ENCODE data around the gene KIR3DL2.
A peak's percentile ranks its signal among the peaks of the same experiment; 100 is the strongest.
"Not testable (repeated sequence)": the region's sequence is repeated elsewhere in the genome, so short reads cannot be mapped to it uniquely, and the experiment has no call there.

The KIR3DL2 gene

DNA sequence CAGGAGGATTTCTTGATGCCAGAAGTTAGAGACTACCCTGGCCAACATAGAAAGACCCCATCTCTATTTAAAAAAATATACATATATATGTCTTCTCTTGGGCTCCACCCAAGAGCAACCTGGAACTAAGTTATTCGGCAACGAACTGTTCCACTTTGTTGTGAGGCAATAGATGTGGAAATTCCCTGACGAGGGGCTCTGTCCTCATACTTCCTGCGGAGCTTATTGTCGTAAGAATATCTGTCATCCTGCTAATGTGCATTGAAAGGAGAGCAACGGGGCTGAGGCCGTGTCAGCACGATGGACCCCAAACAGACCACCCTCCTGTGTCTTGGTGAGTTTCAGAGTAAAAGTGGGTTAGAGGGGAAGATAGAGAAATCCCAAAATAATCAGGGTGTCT lies 23.7 kb downstream of the KIR3DL2 start, which contains the start of gene FCAR:
TSS of gene FCAR (plus strand) at position 246 of the 400 bp plus-strand sequence. CDS start at position 301, 55 bp downstream.
- DNase-seq: no peak

DNA sequence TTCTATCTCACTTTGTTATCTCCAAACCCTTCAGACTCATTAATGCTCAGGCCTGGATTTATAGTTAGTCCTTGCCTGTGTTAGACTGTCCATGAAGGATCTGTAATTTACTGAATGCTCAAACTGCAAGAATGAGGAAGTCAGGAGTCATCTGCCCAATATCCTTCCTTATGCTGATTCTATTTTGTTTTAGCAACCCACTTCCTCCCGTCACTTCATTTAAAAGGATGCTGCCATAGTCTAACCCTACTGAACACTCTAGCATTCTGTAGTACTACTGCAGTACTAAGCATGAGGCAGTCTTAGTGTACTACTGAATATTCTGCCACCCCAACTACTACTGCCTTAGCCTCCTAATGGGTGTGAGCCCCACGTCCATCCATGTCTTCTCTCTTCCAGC lies 25.3 kb downstream of the KIR3DL2 start:
- DNase-seq: no peak

DNA sequence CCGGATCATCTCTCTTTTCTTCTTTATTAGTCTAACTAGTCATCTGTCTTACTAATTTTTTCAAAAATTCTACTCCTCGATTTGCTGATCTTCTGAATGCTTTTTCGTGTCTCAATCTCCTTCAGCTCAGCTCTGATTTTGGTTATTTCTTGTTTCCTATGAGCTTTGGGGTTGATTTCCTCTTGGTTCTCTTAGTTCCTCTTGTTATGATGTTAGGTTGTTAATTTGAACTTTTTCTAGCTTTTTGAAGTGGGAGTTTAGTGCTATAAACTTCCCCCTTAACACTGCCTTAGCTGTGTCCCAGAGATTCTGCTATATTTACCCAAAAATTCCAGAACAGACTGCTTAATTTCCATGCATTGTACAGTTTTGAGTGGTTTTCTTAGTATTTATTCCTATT lies 27.2 kb downstream of the KIR3DL2 start:
- DNase-seq: no peak

DNA sequence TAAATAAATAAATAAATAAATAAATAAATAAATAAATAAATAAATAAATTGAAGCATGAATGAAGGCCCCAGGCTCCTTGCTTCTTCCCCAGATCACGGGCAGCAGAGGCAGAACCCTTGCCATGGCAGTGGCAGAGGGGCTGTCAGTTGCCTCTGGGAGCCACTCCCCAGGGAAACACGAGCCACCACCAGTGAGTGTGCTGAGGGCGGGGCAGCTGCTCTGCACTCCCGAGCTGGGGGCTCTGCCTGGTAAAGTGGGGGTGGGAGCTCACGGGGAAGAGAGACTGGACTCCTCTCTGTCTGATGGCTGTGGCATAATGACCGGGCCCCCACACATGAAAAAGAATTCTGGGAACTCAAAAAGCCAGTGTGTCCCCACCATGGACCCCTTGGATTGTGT lies 31.6 kb downstream of the KIR3DL2 start:
- DNase-seq: no peak

DNA sequence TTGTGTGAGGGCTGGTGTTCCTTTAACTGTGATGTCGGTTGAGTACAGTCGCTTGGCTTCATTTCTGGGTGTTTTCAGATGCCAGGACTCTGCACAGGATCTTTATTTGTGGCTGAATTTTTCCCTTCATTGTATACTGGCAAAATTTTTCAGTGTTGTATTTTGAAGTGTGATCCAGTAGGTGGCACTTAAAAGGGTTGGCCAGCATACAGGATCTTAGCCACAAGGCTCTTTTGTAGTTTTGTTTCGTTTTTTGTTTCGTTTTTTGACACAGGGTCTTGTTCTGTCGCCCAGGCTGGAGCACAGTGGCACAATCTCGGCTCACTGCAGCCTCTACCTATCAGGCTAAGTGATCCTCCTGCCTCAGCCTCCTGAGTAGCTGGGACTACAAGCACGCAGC lies 32.5 kb downstream of the KIR3DL2 start:
- no peak for DNase-seq

DNA sequence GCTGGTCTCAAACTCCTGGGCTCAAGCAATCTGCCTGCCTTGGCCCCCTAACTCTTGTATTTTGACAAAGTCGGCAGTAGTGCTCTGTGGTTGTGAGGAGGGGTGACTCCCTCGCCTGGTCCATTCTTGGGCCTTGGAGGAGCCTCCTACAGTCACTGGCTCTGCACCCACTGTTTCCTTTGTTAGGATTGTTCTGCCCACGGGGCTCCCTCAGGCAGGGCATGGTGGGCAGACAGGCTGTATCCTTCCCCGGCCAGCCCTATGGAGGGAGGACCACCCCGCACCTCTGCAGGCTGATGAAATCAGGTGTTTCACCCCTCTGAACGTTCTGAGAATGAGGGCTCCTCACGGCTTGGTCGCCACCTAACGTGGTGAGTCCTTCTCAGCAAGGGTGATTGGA lies 33.0 kb downstream of the KIR3DL2 start:
- no peak for DNase-seq

DNA sequence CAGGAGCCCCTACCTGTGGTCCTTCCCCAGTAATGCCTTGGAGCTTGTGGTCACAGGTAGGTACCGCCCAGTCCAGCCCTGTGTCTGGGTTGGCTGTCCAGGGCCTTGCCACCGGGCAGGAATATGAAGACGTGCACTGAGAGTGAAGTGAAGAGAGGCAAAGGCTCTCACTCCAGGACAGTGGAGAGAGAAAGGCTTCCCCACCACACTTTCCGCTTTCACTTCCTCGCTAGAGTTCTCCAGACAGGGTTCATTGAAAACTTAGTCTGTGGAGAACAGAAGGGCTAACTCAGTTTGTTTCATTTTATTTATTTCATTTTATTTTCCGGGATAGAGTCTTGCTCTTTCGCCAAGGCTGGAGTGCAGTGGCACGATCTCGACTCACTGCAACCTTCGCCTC lies 38.0 kb downstream of the KIR3DL2 start:
- DNase-seq: no peak

DNA sequence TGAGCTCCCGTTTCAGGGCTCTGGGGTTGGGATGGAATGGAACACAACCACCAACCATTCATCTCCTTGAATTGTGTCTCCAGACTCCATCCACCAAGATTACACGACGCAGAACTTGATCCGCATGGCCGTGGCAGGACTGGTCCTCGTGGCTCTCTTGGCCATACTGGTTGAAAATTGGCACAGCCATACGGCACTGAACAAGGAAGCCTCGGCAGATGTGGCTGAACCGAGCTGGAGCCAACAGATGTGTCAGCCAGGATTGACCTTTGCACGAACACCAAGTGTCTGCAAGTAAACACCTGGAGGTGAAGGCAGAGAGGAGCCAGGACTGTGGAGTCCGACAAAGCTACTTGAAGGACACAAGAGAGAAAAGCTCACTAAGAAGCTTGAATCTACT lies 39.3 kb downstream of the KIR3DL2 start:
- no peak for DNase-seq

DNA sequence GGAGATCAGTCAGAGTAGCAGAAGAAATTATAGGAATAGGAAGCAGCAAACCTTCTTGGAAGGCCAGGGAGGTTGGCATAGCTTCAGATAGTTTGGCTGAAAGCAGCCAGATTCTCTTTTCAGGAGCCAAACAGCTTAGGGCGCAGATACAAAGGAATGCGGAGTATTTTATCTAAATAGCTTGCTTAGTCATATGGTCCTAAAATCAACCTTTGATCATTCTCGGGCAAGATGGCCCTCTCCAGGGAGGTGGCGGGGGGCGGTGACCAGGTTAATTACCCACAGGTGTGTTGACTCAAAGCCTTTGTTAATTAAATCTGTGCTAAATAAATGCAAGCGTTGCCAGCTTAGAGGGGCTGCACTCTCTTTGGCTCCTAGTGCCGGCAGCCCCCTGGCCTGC lies 43.2 kb downstream of the KIR3DL2 start:
- no peak for DNase-seq

DNA sequence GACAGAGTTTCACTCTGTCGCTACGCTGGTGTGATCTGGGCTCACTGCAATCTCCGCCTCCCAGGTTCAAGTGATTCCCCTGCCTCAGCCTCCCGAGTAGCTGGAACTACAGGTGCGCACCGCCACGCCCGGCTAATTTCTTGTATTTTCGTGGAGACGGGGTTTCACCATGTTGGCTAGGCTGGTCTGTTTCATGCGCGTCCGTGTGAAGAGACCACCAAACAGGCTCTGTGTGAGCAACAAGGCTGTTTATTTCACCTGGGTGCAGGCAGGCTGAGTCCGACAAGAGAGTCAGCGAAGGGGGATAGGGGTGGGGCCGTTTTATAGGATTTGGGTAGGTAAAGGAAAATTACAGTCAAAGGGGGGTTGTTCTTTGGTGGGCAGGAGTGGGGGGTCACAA lies 43.9 kb downstream of the KIR3DL2 start:
- not testable (repeated sequence) for DNase-seq

DNA sequence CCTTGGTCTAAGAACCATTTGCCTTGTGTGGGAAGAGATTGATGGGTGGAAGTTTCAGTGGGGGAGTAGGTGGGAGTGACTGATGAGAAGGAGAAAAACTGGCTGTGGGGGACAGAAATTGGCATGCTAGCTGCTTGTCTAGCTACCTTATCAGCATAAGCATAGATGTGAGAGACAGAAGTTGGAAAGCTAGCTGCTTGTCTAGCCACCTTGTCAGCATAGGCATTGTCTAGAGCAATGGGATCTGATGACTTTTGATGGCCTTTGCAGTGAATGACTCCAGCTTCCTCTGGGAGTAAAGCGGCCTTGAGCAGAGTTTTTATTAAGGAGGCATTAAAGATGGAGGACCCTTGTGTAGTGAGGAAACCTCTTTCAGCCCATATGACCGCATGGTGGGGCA lies 45.8 kb downstream of the KIR3DL2 start:
- DNase-seq: no peak

DNA sequence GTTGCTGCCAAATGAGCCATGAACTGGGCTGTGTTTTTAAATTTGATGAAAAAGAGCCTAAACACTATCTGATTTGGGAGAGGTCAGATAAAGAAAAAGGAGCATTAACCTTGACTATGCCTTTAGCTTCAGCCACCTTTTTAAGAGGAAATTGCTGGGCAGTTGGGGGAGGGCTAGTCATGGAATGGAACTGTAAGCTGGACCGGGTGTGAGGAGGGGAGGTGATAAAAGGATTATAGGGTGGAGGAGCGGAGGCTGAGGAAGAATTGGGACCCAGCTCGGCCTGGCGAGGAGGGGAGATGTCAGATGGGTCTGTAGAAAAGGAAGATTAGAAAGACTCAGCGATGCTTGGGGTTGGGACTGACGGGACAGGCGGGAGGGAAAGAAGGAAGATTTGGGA lies 48.4 kb downstream of the KIR3DL2 start:
- not testable (repeated sequence) for DNase-seq

DNA sequence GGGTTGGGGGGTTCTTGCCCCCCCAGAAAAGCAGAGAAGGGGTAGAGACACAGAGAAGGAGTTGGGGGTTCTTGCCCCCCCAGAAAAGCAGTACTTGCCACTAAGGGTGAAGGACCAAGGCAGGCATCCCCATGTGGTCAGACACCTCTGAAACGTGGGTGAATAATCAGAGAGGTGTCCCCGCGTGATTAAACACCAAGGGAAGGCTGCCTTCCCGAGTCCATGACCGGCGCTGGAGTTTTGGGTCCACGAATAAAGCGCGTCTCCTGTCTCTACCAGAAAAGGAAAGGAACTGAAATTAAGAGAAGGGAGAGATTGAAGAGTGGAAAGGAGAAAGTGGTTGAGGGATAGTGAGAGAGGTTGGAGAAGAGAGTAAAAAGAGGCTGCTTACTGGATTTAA lies 49.4 kb downstream of the KIR3DL2 start:
- not testable (repeated sequence) for DNase-seq

DNA sequence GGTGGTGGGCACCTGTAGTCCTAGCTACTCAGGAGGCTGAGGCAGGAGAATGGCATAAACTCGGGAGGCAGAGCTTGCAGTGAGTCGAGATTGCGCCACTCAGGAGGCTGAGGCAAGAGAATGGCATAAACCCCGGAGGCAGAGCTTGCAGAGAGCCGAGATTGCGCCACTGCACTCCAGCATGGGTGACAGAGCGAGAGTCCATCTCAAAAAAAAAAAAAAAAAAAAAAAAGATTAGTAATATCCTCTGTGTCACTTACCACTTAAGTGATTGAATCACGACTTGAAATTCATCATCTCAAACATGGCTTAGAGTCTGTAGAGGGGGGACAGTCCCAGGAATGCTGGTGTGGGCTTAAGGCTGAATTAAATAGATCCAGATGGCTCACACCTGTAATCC lies 50.9 kb downstream of the KIR3DL2 start:
- not testable (repeated sequence) for DNase-seq

DNA sequence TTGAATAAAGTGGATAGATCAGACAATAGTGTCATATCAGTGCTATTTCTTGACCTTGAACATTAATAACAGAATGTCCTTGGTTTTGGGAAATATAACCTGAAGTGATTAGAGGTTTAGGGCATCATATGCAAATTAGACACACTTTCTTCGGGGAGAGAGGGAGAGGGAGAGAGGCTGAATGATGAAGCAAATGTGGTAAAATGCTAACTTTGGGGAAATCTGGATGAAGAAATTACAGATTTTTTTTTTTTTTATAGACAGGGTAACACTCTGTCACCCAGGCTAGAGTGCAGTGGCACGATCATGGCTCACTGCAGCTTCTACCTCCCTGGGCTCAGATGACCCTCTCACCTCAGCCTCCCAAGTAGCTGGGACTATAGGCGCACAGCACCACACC lies 51.8 kb downstream of the KIR3DL2 start:
- no peak for DNase-seq

DNA sequence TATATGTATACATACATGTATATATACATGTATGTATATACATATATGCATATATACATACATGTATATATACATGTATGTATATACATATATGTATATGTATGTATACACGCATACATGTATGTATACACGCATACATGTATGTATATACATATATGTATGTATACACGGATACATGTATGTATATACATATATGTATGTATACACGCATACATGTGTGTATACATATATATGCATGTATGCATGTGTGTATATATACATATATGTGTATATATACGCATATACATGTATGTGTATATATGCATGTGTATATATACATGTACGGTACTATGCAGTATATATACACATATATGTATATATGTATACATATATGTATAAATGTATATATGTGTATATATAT lies 53.1 kb downstream of the KIR3DL2 start:
- DNase-seq: no peak

DNA sequence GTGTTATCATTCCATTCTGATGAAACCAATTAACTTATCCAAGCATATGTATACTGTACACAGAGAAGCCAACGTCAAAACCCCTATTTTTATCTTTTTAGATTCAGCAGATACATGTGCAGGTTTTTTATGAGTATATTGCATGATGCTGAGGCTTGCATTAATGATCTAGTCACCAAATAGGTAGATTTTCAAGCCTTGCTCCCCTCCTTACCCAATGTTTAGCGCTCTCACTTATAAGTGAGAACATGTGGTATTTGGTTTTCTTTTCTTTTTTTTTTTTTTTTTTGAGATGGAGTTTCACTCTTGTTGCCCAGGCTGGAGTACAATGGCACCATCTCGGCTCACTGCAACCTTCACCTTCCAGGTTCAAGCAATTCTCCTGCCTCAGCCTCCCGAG lies 54.0 kb downstream of the KIR3DL2 start:
- DNase-seq: not testable (repeated sequence)

DNA sequence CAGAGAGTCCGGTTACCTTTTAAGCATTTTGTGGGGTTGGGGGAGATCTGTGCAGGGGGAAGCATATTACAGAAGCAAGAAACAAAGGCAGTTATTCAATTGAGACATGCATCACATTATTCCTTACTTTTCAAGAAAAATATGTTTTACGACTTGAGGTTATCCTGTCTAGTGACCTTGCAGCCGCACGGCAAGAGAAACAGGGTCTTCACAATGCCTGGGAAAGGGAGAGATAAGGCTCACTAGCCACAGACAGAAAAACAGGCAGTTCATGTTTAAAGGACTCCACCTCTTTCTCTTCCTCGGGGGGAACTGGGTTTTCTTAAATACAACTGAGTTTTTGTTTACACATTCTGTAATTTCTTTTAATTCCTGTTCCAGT lies 55.2 kb downstream of the KIR3DL2 start:
- no peak for DNase-seq

DNA sequence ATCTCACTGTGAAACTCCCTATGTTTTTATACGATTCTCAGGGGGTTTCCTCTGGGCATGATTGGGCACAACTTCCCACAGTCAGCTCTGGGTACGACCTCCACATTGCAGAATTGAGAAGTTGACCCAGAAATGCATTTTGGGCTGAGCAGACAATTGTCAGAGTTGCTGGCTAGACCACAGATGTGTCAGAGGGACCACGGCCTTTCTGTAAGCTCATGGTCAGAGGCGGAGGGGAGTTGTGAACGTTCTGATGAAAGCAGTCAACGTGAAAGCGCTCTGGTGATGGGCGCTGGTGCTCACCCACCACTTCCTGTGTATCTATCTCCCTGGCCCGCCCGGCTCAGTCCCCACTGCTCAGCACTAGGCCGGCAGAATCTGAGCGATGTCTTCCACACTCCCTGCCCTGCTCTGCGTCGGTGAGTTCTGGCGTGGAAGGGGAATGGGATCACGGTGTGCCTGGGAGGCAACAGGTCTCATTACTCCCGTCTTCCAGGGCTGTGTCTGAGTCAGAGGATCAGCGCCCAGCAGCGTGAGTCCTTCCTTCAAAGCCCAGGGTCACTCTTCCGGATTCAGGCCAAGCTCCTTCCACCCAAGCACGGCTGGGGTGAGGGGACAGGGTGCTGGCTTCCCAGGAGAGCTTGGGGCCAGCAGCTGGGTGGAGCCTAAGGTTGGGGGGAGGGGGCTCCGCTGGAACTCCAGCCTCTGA lies 55.7 kb downstream of the KIR3DL2 start, which contains the start of gene NCR1:
TSS of gene NCR1 (plus strand) at position 346 of the 709 bp plus-strand sequence. CDS start at position 386, 40 bp downstream.
- peak in 1 of 2 experiments; percentile 25 for DNase-seq

DNA sequence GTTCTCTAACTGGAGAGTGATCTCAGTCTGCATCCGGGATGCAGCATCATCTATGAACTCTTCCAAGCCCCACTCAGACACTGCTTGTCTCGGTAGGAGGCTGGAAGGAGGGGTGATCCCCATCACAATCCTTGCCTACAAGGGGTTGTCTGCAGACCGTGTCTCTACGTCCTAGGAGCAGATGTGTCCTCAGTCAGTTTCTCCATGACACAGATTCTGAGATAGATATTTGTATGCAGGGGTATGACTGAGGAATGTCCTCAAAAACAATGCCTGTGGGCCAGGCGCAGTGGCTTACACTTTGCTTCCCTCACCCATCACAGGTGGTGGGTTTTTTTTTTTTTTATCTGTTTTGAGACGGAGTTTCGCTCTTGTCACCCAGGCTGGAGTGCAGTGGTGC lies 56.6 kb downstream of the KIR3DL2 start:
- DNase-seq: no peak

DNA sequence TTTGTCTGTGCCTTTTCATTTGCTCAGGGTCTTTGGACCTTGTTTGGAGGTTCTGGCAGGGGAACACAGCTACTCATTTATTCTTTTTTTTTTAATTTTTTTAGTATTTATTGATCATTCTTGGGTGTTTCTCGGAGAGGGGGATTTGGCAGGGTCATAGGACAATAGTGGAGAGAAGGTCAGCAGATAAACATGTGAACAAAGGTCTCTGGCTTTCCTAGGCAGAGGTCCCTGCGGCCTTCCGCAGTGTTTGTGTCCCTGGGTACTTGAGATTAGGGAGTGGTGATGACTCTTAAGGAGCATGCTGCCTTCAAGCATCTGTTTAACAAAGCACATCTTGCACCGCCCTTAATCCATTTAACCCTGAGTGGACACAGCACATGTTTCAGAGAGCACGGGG lies 57.7 kb downstream of the KIR3DL2 start:
- not testable (repeated sequence) for DNase-seq

All from activated T-cell treated with anti-CD3 and anti-CD28 coated beads, Interleukin-2, amount 50 U/mL, for 48 hours (primary cell).